ENCODE data around the gene CCNL1. TPM values are rescaled to one million over a fixed set of nuclear protein-coding genes. Genes with fewer than 3 reads are reported as not detected.

Gene CCNL1
- polyA plus RNA-seq (2012; ENCODE audit: insufficient read length, low read depth), result 22.1 TPM

DNA sequence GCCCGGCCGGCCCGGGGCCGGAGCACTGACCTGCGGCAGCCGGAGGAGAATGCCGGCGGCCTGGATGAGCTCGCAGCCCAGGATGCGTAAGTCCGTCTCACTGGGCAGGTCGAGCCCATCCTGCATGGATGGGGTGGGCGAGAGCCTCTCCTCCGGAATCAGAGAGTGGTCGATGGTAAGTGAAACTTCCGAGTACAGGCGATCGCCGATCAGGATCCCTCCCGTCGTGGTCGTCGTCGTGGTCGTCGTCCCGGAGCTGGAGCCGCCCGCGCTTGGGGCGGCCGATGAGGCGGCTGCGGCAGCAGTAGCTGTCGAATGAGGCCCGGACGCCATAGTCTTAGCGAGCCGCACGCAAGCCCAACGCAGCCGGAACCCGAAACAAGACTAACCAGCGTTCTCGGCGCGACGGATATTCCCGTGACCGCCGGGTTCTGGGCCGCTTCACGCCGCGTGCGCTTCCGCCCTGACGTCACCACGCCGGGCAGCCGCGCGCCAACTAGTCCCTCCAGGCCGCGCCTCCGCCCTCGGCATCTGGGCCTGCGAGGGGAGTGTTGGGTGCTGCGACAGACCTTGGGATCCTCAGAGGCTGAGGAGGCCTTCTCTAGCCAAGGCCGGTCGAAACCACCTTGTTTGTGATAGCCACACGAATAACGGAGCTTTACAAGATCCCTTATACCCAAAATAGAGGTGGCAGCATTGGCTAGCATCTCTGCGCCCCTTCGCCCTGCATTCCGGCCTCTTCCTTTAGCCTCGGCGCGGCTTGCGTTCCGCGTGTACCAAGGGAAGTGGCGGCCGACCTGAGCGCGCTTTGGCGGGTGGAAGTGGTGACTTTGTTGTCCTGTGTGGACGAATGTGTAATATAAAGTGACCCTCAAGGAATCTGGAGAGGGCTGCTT lies at the start of gene CCNL1:
TSS of gene CCNL1 (minus strand) at position 386 of the 896 bp plus-strand sequence. CDS start at position 333, 53 bp downstream.
- TF ChIP-seq POLR2AphosphoS5 (IDR thresholded peaks at IDR 0.05; ENCODE audit: low read depth, low read length) (peak; percentile 95), REST (IDR thresholded peaks at IDR 0.05; ENCODE audit: insufficient read depth in 1 of 2, low read depth in 2 of 2, low read length in 2 of 2) (peak; percentile 16 to 59; a peak in 1 of 4 replicates), SIN3A (IDR thresholded peaks at IDR 0.05; ENCODE audit: borderline replicate concordance, insufficient read depth, low read length) (peak; percentile 50; the same call in 1 of the 2 replicates), TAF1 (IDR thresholded peaks at IDR 0.05; ENCODE audit: borderline replicate concordance, insufficient read depth, low read length) (peak; percentile 97), FOXP2 (optimal IDR thresholded peaks at IDR 0.05; ENCODE audit: borderline replicate concordance, extremely low read depth, extremely low read length, insufficient read depth) (peak; percentile 97)

- TF ChIP-seq REST (IDR thresholded peaks at IDR 0.05; ENCODE audit: insufficient read depth in 1 of 2, low read depth in 2 of 2, low read length in 2 of 2), result no peak
- TF ChIP-seq FOXP2 (optimal IDR thresholded peaks at IDR 0.05; ENCODE audit: borderline replicate concordance, extremely low read depth, extremely low read length, insufficient read depth), result no peak
- no peak for TF ChIP-seq POLR2AphosphoS5 (IDR thresholded peaks at IDR 0.05; ENCODE audit: low read depth, low read length)
- no peak for TF ChIP-seq TAF1 (IDR thresholded peaks at IDR 0.05; ENCODE audit: borderline replicate concordance, insufficient read depth, low read length)
- TF ChIP-seq SIN3A (IDR thresholded peaks at IDR 0.05; ENCODE audit: borderline replicate concordance, insufficient read depth, low read length), result no peak
Observed at GRCh38 chr3:157204880-157205279, 44.9 kb upstream of the CCNL1 start.

DNA sequence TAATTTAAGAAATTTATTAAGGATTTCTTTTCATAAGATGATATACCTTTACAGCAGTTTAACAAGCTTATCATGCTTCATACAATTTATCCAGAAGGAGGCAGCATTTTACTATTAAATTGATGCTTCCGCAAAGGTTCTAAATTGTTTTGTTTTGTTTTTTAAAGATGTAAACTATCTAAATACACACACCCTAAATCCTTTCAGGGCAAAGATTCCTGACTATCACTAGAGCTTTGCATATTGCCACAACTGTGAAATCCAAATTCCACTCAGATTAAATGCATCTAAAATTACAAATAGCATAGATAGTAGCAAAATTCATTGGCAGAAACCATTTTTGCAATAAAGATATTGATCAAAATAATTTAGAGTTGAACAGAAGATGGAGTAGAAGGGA lies 44.5 kb upstream of the CCNL1 start:
- TF ChIP-seq REST (IDR thresholded peaks at IDR 0.05; ENCODE audit: insufficient read depth in 1 of 2, low read depth in 2 of 2, low read length in 2 of 2) (no peak), TAF1 (IDR thresholded peaks at IDR 0.05; ENCODE audit: borderline replicate concordance, insufficient read depth, low read length) (no peak), POLR2AphosphoS5 (IDR thresholded peaks at IDR 0.05; ENCODE audit: low read depth, low read length) (no peak), SIN3A (IDR thresholded peaks at IDR 0.05; ENCODE audit: borderline replicate concordance, insufficient read depth, low read length) (no peak), FOXP2 (optimal IDR thresholded peaks at IDR 0.05; ENCODE audit: borderline replicate concordance, extremely low read depth, extremely low read length, insufficient read depth) (no peak)

DNA sequence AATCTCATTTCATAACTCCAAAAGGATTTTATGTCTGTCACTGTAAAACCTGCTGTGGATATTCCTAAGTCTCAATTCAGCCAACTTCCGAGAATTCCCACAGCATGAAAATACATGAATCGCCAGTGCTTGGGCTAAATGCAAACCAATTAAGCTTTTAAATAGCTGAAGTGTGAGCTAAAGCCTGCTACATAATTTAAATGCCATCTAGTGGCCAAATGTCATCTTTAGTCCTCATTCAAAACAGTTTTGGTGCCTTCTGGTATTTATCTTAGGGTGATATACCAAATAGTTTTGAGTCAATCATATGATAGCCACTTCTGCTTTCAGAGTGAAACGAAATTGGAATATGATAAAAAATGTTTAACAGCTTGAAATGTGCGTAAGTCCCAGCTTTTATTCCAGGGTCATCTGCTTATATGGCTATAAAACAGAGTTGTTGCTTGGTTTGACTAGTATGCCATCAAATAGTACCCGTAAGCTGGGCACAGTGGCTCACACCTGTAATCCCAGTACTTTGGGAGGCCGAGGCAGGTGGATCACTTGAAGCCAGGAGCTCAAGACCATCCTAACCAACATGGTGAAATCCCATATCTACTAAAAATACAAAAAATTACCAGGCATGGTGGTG lies 41.8 kb upstream of the CCNL1 start:
- TF ChIP-seq REST (IDR thresholded peaks at IDR 0.05; ENCODE audit: insufficient read depth in 1 of 2, low read depth in 2 of 2, low read length in 2 of 2), result no peak
- no peak for TF ChIP-seq POLR2AphosphoS5 (IDR thresholded peaks at IDR 0.05; ENCODE audit: low read depth, low read length)
- no peak for TF ChIP-seq SIN3A (IDR thresholded peaks at IDR 0.05; ENCODE audit: borderline replicate concordance, insufficient read depth, low read length)
- TF ChIP-seq FOXP2 (optimal IDR thresholded peaks at IDR 0.05; ENCODE audit: borderline replicate concordance, extremely low read depth, extremely low read length, insufficient read depth), result no peak
- no peak for TF ChIP-seq TAF1 (IDR thresholded peaks at IDR 0.05; ENCODE audit: borderline replicate concordance, insufficient read depth, low read length)
